Endodermal cell (in vitro differentiated cells): ENCODE results near the gene EPG5. TPM values are rescaled to one million over a fixed set of nuclear protein-coding genes. Genes with fewer than 3 reads are reported as not detected.

Source experiments
- DNase-seq: peaks from one replicate; pipeline ENCODE4 v3.0.0-alpha.2; 2017
- H3K27ac ChIP-seq: 2 replicates; pipeline ENCODE4 v1.5.1; 2013; ENCODE audit warnings: mild to moderate bottlenecking, low read depth, low read length, moderate library complexity
- H3K27me3 ChIP-seq: 2 replicates; pipeline ENCODE4 v1.6.1; 2013; ENCODE audit warnings: mild to moderate bottlenecking, low read length, moderate library complexity; ENCODE audit not compliant: insufficient read depth, control insufficient read depth, poor library complexity, severe bottlenecking
- H3K36me3 ChIP-seq: 2 replicates; pipeline ENCODE4 v1.7.0; 2013; ENCODE audit warnings: mild to moderate bottlenecking, low read length, moderate library complexity; ENCODE audit not compliant: control insufficient read depth, insufficient read depth
- H3K4me1 ChIP-seq: one replicate; pipeline ENCODE4 v1.7.0; 2013; ENCODE audit warnings: low read length; ENCODE audit not compliant: control insufficient read depth, insufficient read depth
- H3K4me3 ChIP-seq: 2 replicates; pipeline ENCODE4 v1.5.1; 2013; ENCODE audit warnings: mild to moderate bottlenecking, low read length, moderate library complexity
- H3K9ac ChIP-seq: 2 replicates; pipeline ENCODE4 v1.6.1; 2013; ENCODE audit warnings: mild to moderate bottlenecking, low read length, moderate library complexity; ENCODE audit not compliant: poor library complexity, severe bottlenecking; ENCODE audit errors: extremely low read depth
- H3K9me3 ChIP-seq: 2 replicates; pipeline ENCODE4 v1.6.1; 2013; ENCODE audit warnings: mild to moderate bottlenecking, low read length, moderate library complexity; ENCODE audit not compliant: control insufficient read depth
- H3K27ac Mint-ChIP-seq: 2 replicates; pipeline ENCODE4 v1.8.0; 2020; ENCODE audit warnings: mixed read lengths
- H3K27me3 Mint-ChIP-seq: 2 replicates; pipeline ENCODE4 v1.8.0; 2021; ENCODE audit warnings: mild to moderate bottlenecking, mixed read lengths; ENCODE audit not compliant: insufficient read depth
- H3K36me3 Mint-ChIP-seq: 2 replicates; pipeline ENCODE4 v1.8.0; 2020; ENCODE audit warnings: low read depth, mixed read lengths
- H3K4me1 Mint-ChIP-seq: 2 replicates; pipeline ENCODE4 v1.8.0; 2020; ENCODE audit warnings: mixed read lengths
- H3K4me3 Mint-ChIP-seq: 2 replicates; pipeline ENCODE4 v1.8.0; 2020; ENCODE audit warnings: mild to moderate bottlenecking, moderate library complexity, mixed read lengths
- H3K9me3 Mint-ChIP-seq: 2 replicates; pipeline ENCODE4 v1.8.0; 2020; ENCODE audit warnings: mild to moderate bottlenecking, mixed read lengths
- WGBS, 2 experiments: methylation state at CpG; one replicate each; pipeline versions ENCODE4 v1.1.5 to v1.1.7; 2013; ENCODE audit warnings: missing lambda C conversion rate in 2 of 2, mixed read lengths in 1 of 2; ENCODE audit not compliant: insufficient coverage in 1 of 2, insufficient read length in 1 of 2; 5-methylcytosine and 5-hydroxymethylcytosine counted together
- total RNA-seq, 2 donors: library from RNA; stranded (reverse); fragmentation: NEBNext Ultra II Directional in 1 of 2; extraction: Animal tissue kit (Norgen Biotek cat#: 25700) in 1 of 2; gene quantifications; 2 replicates in 1 of 2; 3 replicates in 1 of 2; pipeline ENCODE4 v1.2.1, GENCODE V29; 2021
- TF ChIP-seq, protein P1 (sequence below): fragments of 200-600 bp; sonication (generic); conservative IDR thresholded peaks from 2 replicates; pipeline ENCODE4 v1.5.0; 2021; ENCODE audit warnings: antibody characterized with exemption, mild to moderate bottlenecking

EPG5 gene
- total RNA-seq, 2 donors from 2014 or later = 25.6 to 28.6 TPM

DNA sequence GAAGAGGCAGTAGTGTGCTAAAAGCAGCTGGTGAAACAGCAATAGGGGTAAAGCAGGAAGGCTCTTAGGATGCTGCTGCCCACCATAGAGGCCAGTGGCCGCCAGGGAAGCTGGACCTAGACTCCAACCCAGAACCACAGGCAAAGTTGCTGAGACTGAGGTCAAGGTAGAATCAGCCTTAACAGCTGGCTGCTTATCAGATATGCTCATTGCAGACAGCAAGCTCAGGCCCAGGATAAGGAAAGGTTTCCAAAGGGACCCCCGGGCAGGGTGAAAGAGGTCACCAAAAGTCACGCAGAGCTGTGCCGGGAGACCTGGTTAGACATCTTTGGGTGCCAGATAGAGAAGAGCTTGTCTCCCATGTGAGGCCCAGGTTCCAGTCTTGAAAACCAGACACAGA, 42.9 kb upstream of the EPG5 start:
- no peak overlapping the region for H3K4me3 ChIP-seq
- WGBS, 2 experiments = 91 to 100% methylated on average over 1 to 4 of the region's 4 CpGs
- H3K9ac ChIP-seq = no peak overlapping the region
- peaks cover 6% of the 10 kb centered on the region for H3K36me3 ChIP-seq
- H3K4me3 Mint-ChIP-seq = no peak overlapping the region
- H3K27me3 ChIP-seq = no peaks in the 10 kb centered on the region
- no peak overlapping the region for H3K27ac Mint-ChIP-seq
- H3K27me3 Mint-ChIP-seq = no peaks in the 10 kb centered on the region
- DNase-seq = no peak
- H3K9me3 ChIP-seq = no peaks in the 10 kb centered on the region
- no peaks in the 10 kb centered on the region for H3K36me3 Mint-ChIP-seq
- no peaks in the 10 kb centered on the region for H3K4me1 ChIP-seq
- TF ChIP-seq, protein P1, sequence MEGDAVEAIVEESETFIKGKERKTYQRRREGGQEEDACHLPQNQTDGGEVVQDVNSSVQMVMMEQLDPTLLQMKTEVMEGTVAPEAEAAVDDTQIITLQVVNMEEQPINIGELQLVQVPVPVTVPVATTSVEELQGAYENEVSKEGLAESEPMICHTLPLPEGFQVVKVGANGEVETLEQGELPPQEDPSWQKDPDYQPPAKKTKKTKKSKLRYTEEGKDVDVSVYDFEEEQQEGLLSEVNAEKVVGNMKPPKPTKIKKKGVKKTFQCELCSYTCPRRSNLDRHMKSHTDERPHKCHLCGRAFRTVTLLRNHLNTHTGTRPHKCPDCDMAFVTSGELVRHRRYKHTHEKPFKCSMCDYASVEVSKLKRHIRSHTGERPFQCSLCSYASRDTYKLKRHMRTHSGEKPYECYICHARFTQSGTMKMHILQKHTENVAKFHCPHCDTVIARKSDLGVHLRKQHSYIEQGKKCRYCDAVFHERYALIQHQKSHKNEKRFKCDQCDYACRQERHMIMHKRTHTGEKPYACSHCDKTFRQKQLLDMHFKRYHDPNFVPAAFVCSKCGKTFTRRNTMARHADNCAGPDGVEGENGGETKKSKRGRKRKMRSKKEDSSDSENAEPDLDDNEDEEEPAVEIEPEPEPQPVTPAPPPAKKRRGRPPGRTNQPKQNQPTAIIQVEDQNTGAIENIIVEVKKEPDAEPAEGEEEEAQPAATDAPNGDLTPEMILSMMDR = no peak
- H3K4me1 Mint-ChIP-seq = no peaks in the 10 kb centered on the region
- H3K9me3 Mint-ChIP-seq = no peaks in the 10 kb centered on the region
- H3K27ac ChIP-seq = no peak overlapping the region

DNA sequence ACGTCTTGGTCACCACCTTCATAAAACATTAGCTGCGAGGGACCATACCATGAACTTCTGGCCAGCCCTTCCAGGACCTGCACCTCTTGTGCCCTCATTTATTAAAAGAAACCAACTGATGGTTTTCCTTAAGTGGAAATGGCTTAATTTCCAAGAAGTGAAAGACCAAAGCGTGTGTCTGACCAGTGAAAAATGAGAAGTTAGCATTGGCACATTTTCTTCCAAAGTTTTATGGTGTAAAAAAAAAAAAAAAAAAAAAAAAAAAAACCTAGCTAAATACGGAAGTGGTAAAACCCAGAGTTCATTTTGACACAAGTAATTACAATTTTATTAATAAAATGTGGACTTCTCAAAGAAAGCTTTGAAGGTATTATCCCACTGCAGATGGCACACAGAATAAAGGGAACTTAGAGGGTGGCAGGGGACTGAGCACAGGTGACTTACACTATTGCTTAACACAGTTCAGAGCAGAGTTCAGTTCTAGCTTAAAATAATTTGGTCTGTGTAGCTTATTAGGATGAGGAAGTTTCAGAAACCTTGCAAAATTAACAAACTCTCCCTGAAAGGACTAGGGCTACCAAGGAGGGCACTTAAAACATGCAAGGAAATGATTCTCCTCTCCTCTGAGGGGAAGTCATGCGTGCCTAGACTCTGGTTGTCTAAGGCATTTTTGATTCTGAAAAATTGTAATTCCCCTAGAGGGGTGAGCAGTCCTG, 42.2 kb upstream of the EPG5 start:
- WGBS, 2 experiments = 98 to 100% methylated on average over 1 to 4 of the region's 5 CpGs
- Mint-ChIP-seq H3K9me3 (no peaks in the 10 kb centered on the region), H3K27ac (no peak overlapping the region), H3K4me1 (no peaks in the 10 kb centered on the region), H3K4me3 (no peak overlapping the region), H3K27me3 (no peaks in the 10 kb centered on the region), H3K36me3 (no peaks in the 10 kb centered on the region)
- H3K9me3 ChIP-seq = no peaks in the 10 kb centered on the region
- no peak overlapping the region for H3K4me3 ChIP-seq
- no peak overlapping the region for H3K9ac ChIP-seq
- H3K27me3 ChIP-seq = no peaks in the 10 kb centered on the region
- H3K36me3 ChIP-seq = peaks cover 6% of the 10 kb centered on the region
- DNase-seq = no peak
- H3K4me1 ChIP-seq = no peaks in the 10 kb centered on the region
- TF ChIP-seq, protein P1 = no peak
- no peak overlapping the region for H3K27ac ChIP-seq

- H3K9me3 Mint-ChIP-seq = no peaks in the 10 kb centered on the region
- H3K4me1 Mint-ChIP-seq = no peaks in the 10 kb centered on the region
- H3K36me3 Mint-ChIP-seq = no peaks in the 10 kb centered on the region
Observed at GRCh38 chr18:46008531-46008930, 41.4 kb upstream of the EPG5 start.

More at GRCh38 chr18:46008531-46008930, 41.4 kb upstream of the EPG5 start:
- DNase-seq = no peak
- Histone ChIP-seq H3K27me3 (no peaks in the 10 kb centered on the region), H3K9me3 (no peaks in the 10 kb centered on the region), H3K27ac (no peak overlapping the region), H3K4me1 (no peaks in the 10 kb centered on the region), H3K4me3 (no peak overlapping the region), H3K36me3 (peaks cover 6% of the 10 kb centered on the region), H3K9ac (no peak overlapping the region)
- no peak overlapping the region for H3K4me3 Mint-ChIP-seq
- 92 to 95% methylated on average over 7 to 8 of the region's 8 CpGs for WGBS, 2 experiments
- TF ChIP-seq, protein P1 = no peak
- H3K27me3 Mint-ChIP-seq = peaks cover 1% of the 10 kb centered on the region
- no peak overlapping the region for H3K27ac Mint-ChIP-seq
